ENCODE measurements around the gene LETM1.

Gene LETM1

GRCh38 chr4:1822568-1823544, 33.1 kb downstream of the LETM1 start:
- Histone ChIP-seq H3K9me3 (ENCODE audit: control insufficient read depth in 1 of 2, low read length in 2 of 2) (no peaks in the 10 kb centered on the region), H3K4me3 (ENCODE audit: low read depth in 1 of 2, low read length in 2 of 2) (no peak overlapping the region), H3K36me3 (ENCODE audit: control insufficient read depth in 1 of 2, insufficient read depth in 2 of 2, low read length in 2 of 2) (peaks cover 30 to 84% of the 10 kb centered on the region in 2 donors), H3K27ac (ENCODE audit: low read length) (no peak overlapping the region), H3K4me1 (ENCODE audit: control insufficient read depth in 1 of 2, insufficient read depth in 2 of 2, low read length in 2 of 2) (no peaks in the 10 kb centered on the region), H3K27me3 (ENCODE audit: low read depth, low read length) (no peaks in the 10 kb centered on the region)

- H3K4me3 ChIP-seq (ENCODE audit: low read depth in 1 of 2, low read length in 2 of 2), result no peak overlapping the region
- no peak overlapping the region for H3K27ac ChIP-seq (ENCODE audit: low read length)
- H3K27me3 ChIP-seq (ENCODE audit: low read depth, low read length), result no peaks in the 10 kb centered on the region
- H3K9me3 ChIP-seq (ENCODE audit: control insufficient read depth in 1 of 2, low read length in 2 of 2), result no peaks in the 10 kb centered on the region
- no peaks in the 10 kb centered on the region for H3K4me1 ChIP-seq (ENCODE audit: control insufficient read depth in 1 of 2, insufficient read depth in 2 of 2, low read length in 2 of 2)
- peaks cover 30 to 87% of the 10 kb centered on the region in 2 donors for H3K36me3 ChIP-seq (ENCODE audit: control insufficient read depth in 1 of 2, insufficient read depth in 2 of 2, low read length in 2 of 2)
These were observed 34.0 kb downstream of the LETM1 start for GRCh38 chr4:1821679-1822567.

DNA sequence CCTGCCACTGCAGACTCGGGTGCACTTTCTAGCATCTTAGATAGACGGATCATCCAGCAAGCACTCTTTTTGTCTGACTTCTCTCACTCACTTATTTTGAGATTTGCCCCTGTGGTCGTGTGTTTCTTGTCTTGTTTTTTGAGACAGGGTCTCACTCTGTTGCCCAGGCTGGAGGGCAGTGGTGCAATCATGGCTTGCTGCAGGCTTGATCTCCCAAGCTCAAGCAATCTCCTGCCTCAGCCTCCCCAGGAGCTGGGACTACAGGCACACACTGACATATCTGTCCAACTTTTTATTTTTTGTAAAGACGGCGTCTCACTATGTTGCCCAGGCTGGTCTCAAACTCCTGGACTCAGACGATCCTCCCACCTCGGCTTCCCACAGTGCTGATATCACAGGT, 36.1 kb downstream of the LETM1 start:
- no peaks in the 10 kb centered on the region for H3K9me3 ChIP-seq (ENCODE audit: control insufficient read depth in 1 of 2, low read length in 2 of 2)
- no peak overlapping the region for H3K4me3 ChIP-seq (ENCODE audit: low read depth in 1 of 2, low read length in 2 of 2)
- H3K4me1 ChIP-seq (ENCODE audit: control insufficient read depth in 1 of 2, insufficient read depth in 2 of 2, low read length in 2 of 2), result no peaks in the 10 kb centered on the region
- no peaks in the 10 kb centered on the region for H3K27me3 ChIP-seq (ENCODE audit: low read depth, low read length)
- H3K36me3 ChIP-seq (ENCODE audit: control insufficient read depth in 1 of 2, insufficient read depth in 2 of 2, low read length in 2 of 2), result peaks cover 25 to 88% of the 10 kb centered on the region in 2 donors
- no peak overlapping the region for H3K27ac ChIP-seq (ENCODE audit: low read length)

GRCh38 chr4:1819284-1819683, 36.7 kb downstream of the LETM1 start:
- H3K4me3 ChIP-seq (ENCODE audit: low read depth in 1 of 2, low read length in 2 of 2), result no peak overlapping the region
- no peaks in the 10 kb centered on the region for H3K27me3 ChIP-seq (ENCODE audit: low read depth, low read length)
- peaks cover 25 to 88% of the 10 kb centered on the region in 2 donors for H3K36me3 ChIP-seq (ENCODE audit: control insufficient read depth in 1 of 2, insufficient read depth in 2 of 2, low read length in 2 of 2)
- H3K9me3 ChIP-seq (ENCODE audit: control insufficient read depth in 1 of 2, low read length in 2 of 2), result no peaks in the 10 kb centered on the region
- H3K4me1 ChIP-seq (ENCODE audit: control insufficient read depth in 1 of 2, insufficient read depth in 2 of 2, low read length in 2 of 2), result no peaks in the 10 kb centered on the region
- H3K27ac ChIP-seq (ENCODE audit: low read length), result no peak overlapping the region

DNA sequence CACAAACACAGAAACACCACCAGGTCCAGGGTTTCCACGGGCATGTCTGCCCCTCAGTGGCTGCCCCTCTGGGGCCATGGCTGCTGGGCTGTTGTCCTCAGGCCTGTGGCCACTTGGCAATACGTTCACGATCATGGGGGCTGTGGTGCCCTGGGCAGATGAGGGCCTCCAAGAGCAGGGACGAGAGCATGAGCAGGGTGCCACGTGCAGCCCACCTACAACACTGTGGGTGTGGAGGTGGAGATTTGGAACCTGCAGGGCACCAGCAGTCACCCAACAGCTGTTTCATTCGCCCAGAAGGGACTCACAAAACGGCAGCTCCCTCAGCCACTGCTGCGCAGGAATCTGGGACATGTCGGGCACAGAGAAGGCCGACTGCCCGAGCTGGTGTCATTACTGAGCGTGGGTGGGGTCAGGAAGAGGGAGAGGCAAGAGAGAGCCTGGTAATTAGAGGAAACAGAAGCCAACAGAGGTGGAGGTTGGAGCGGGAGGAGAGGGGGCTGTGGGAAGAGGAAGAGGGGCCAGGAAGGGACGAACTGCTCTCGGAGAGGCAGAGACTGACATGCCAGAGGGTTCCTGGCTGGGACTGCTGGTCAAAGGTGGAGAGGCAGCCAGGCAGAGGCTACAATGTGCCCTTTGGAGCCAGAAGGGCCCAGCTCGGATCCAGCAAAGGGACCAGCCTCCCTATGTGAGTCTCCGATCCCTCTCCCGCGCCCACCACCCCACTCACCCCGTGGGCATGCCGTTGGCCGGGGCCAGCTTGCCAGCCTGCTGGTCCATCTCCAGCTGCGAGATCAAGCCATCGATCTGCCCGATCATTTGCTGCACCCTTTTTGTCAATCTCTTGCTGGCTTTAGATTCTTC, 39.7 kb downstream of the LETM1 start:
- Histone ChIP-seq H3K27me3 (ENCODE audit: low read depth, low read length) (no peaks in the 10 kb centered on the region), H3K4me1 (ENCODE audit: control insufficient read depth in 1 of 2, insufficient read depth in 2 of 2, low read length in 2 of 2) (no peaks in the 10 kb centered on the region), H3K36me3 (ENCODE audit: control insufficient read depth in 1 of 2, insufficient read depth in 2 of 2, low read length in 2 of 2) (peaks cover 5 to 75% of the 10 kb centered on the region in 2 donors), H3K9me3 (ENCODE audit: control insufficient read depth in 1 of 2, low read length in 2 of 2) (no peaks in the 10 kb centered on the region), H3K4me3 (ENCODE audit: low read depth in 1 of 2, low read length in 2 of 2) (no peak overlapping the region), H3K27ac (ENCODE audit: low read length) (no peak overlapping the region)

GRCh38 chr4:1815096-1815996, 40.6 kb downstream of the LETM1 start:
- Histone ChIP-seq H3K4me3 (ENCODE audit: low read depth in 1 of 2, low read length in 2 of 2) (no peak overlapping the region), H3K27ac (ENCODE audit: low read length) (no peak overlapping the region), H3K9me3 (ENCODE audit: control insufficient read depth in 1 of 2, low read length in 2 of 2) (no peaks in the 10 kb centered on the region), H3K36me3 (ENCODE audit: control insufficient read depth in 1 of 2, insufficient read depth in 2 of 2, low read length in 2 of 2) (peaks cover 3 to 71% of the 10 kb centered on the region in 2 donors), H3K27me3 (ENCODE audit: low read depth, low read length) (no peaks in the 10 kb centered on the region), H3K4me1 (ENCODE audit: control insufficient read depth in 1 of 2, insufficient read depth in 2 of 2, low read length in 2 of 2) (no peaks in the 10 kb centered on the region)

DNA sequence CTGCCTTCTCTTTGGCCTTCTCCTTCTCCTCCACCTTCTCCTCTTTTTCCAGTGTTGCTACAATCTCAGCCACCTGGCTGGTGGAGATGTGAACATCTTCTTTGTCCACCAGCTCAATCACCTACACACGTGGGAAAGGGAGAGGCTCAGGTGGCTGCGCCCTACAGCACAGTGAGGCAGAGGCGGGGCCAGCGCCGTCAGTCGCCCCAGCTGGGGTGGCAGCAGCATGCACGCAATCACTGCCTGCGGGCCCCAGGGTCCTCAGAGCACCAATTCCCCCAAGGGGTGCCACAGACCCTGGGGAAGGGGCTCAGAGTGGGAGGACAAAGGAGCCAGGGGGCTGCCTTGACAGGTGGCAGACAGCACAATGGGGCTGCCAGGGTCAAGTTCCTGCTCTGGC, 41.5 kb downstream of the LETM1 start:
- H3K4me1 ChIP-seq (ENCODE audit: control insufficient read depth in 1 of 2, insufficient read depth in 2 of 2, low read length in 2 of 2), result no peaks in the 10 kb centered on the region
- no peaks in the 10 kb centered on the region for H3K9me3 ChIP-seq (ENCODE audit: control insufficient read depth in 1 of 2, low read length in 2 of 2)
- peaks cover 0 to 62% of the 10 kb centered on the region in 2 donors for H3K36me3 ChIP-seq (ENCODE audit: control insufficient read depth in 1 of 2, insufficient read depth in 2 of 2, low read length in 2 of 2)
- no peak overlapping the region for H3K27ac ChIP-seq (ENCODE audit: low read length)
- no peaks in the 10 kb centered on the region for H3K27me3 ChIP-seq (ENCODE audit: low read depth, low read length)
- no peak overlapping the region for H3K4me3 ChIP-seq (ENCODE audit: low read depth in 1 of 2, low read length in 2 of 2)

- H3K27ac ChIP-seq (ENCODE audit: low read length), result no peak overlapping the region
- no peaks in the 10 kb centered on the region for H3K27me3 ChIP-seq (ENCODE audit: low read depth, low read length)
- H3K4me1 ChIP-seq (ENCODE audit: control insufficient read depth in 1 of 2, insufficient read depth in 2 of 2, low read length in 2 of 2), result no peaks in the 10 kb centered on the region
- no peaks in the 10 kb centered on the region for H3K9me3 ChIP-seq (ENCODE audit: control insufficient read depth in 1 of 2, low read length in 2 of 2)
- peaks cover 0 to 57% of the 10 kb centered on the region in 2 donors for H3K36me3 ChIP-seq (ENCODE audit: control insufficient read depth in 1 of 2, insufficient read depth in 2 of 2, low read length in 2 of 2)
- no peak overlapping the region for H3K4me3 ChIP-seq (ENCODE audit: low read depth in 1 of 2, low read length in 2 of 2)
These were observed 42.0 kb downstream of the LETM1 start for GRCh38 chr4:1813915-1814314.

GRCh38 chr4:1813231-1813630, 42.7 kb downstream of the LETM1 start:
- H3K9me3 ChIP-seq (ENCODE audit: control insufficient read depth in 1 of 2, low read length in 2 of 2), result no peaks in the 10 kb centered on the region
- H3K4me1 ChIP-seq (ENCODE audit: control insufficient read depth in 1 of 2, insufficient read depth in 2 of 2, low read length in 2 of 2), result no peaks in the 10 kb centered on the region
- H3K36me3 ChIP-seq (ENCODE audit: control insufficient read depth in 1 of 2, insufficient read depth in 2 of 2, low read length in 2 of 2), result peaks cover 0 to 50% of the 10 kb centered on the region in 2 donors
- no peak overlapping the region for H3K27ac ChIP-seq (ENCODE audit: low read length)
- H3K4me3 ChIP-seq (ENCODE audit: low read depth in 1 of 2, low read length in 2 of 2), result no peak overlapping the region
- no peaks in the 10 kb centered on the region for H3K27me3 ChIP-seq (ENCODE audit: low read depth, low read length)

DNA sequence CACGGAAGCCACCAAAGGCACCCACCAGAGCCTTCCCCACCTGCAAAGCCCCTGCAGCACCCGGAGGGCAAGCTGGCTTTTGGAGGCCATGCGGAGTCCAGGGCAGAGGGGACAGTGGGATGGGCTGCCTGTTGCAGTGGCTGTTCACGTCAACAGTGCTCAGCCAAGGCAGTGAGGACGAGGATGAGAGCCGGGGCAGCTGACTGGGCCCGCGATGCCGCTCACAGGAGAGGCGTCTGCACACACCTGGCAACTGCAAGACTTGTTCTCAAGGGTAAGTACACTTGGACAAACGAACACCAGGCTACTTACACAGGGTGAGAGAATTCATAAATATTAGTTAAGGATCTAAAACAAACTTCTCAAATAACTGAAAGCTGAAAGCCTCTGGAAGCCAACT, 43.2 kb downstream of the LETM1 start:
- H3K27ac ChIP-seq (ENCODE audit: low read length), result no peak overlapping the region
- no peak overlapping the region for H3K4me3 ChIP-seq (ENCODE audit: low read depth in 1 of 2, low read length in 2 of 2)
- no peaks in the 10 kb centered on the region for H3K27me3 ChIP-seq (ENCODE audit: low read depth, low read length)
- H3K9me3 ChIP-seq (ENCODE audit: control insufficient read depth in 1 of 2, low read length in 2 of 2), result no peaks in the 10 kb centered on the region
- no peaks in the 10 kb centered on the region for H3K4me1 ChIP-seq (ENCODE audit: control insufficient read depth in 1 of 2, insufficient read depth in 2 of 2, low read length in 2 of 2)
- H3K36me3 ChIP-seq (ENCODE audit: control insufficient read depth in 1 of 2, insufficient read depth in 2 of 2, low read length in 2 of 2), result peaks cover 0 to 45% of the 10 kb centered on the region in 2 donors

Measured in muscle layer of duodenum (tissue), 2 donors.